ENCODE results near the gene KCNK10.

KCNK10 gene

GRCh38 chr14:88303041-88303440 lies 20.0 kb downstream of the KCNK10 start:
- DNase-seq, result no peak
- Mint-ChIP-seq H3K27ac (no peak overlapping the region), H3K36me3 (ENCODE audit: low read depth) (no peaks in the 10 kb centered on the region), H3K9me3 (no peaks in the 10 kb centered on the region), H3K4me1 (peaks cover 3% of the 10 kb centered on the region), H3K27me3 (peaks cover 28% of the 10 kb centered on the region), H3K4me3 (no peak overlapping the region)
- no peak for ATAC-seq

- DNase-seq (no peak), ATAC-seq (no peak)
- Mint-ChIP-seq H3K4me1 (peaks cover 3% of the 10 kb centered on the region), H3K36me3 (ENCODE audit: low read depth) (no peaks in the 10 kb centered on the region), H3K27ac (no peak overlapping the region), H3K4me3 (no peak overlapping the region), H3K27me3 (peaks cover 26% of the 10 kb centered on the region), H3K9me3 (no peaks in the 10 kb centered on the region)
Measured at GRCh38 chr14:88301381-88301780, 21.7 kb downstream of the KCNK10 start.

GRCh38 chr14:88300817-88301216 lies 22.3 kb downstream of the KCNK10 start:
- H3K9me3 Mint-ChIP-seq, result no peaks in the 10 kb centered on the region

GRCh38 chr14:88299865-88300530 lies 23.1 kb downstream of the KCNK10 start:
- H3K27me3 Mint-ChIP-seq, result peaks cover 26% of the 10 kb centered on the region
- peaks cover 3% of the 10 kb centered on the region for H3K4me1 Mint-ChIP-seq
- H3K36me3 Mint-ChIP-seq (ENCODE audit: low read depth), result no peaks in the 10 kb centered on the region
- DNase-seq (no peak), ATAC-seq (no peak)
- H3K9me3 Mint-ChIP-seq, result no peaks in the 10 kb centered on the region
- no peak overlapping the region for H3K27ac Mint-ChIP-seq
- no peak overlapping the region for H3K4me3 Mint-ChIP-seq

More at GRCh38 chr14:88300817-88301216, 22.3 kb downstream of the KCNK10 start:
- Mint-ChIP-seq H3K4me3 (no peak overlapping the region), H3K4me1 (peaks cover 3% of the 10 kb centered on the region), H3K27ac (no peak overlapping the region), H3K27me3 (peaks cover 26% of the 10 kb centered on the region), H3K36me3 (ENCODE audit: low read depth) (no peaks in the 10 kb centered on the region)
- ATAC-seq (no peak), DNase-seq (no peak)

- Mint-ChIP-seq H3K27ac (no peak overlapping the region), H3K9me3 (no peaks in the 10 kb centered on the region), H3K36me3 (ENCODE audit: low read depth) (no peaks in the 10 kb centered on the region), H3K4me3 (no peak overlapping the region), H3K27me3 (peaks cover 30% of the 10 kb centered on the region), H3K4me1 (peaks cover 3% of the 10 kb centered on the region)
- no peak for DNase-seq
- no peak for ATAC-seq
Measured at GRCh38 chr14:88297306-88297705, 25.8 kb downstream of the KCNK10 start.

GRCh38 chr14:88296351-88296750 lies 26.7 kb downstream of the KCNK10 start:
- Mint-ChIP-seq H3K27ac (no peak overlapping the region), H3K36me3 (ENCODE audit: low read depth) (no peaks in the 10 kb centered on the region), H3K4me1 (peaks cover 3% of the 10 kb centered on the region), H3K27me3 (peaks cover 22% of the 10 kb centered on the region), H3K4me3 (no peak overlapping the region), H3K9me3 (no peaks in the 10 kb centered on the region)
- DNase-seq, result no peak
- no peak for ATAC-seq

GRCh38 chr14:88289996-88290395 lies 33.1 kb downstream of the KCNK10 start:
- H3K4me1 Mint-ChIP-seq, result no peaks in the 10 kb centered on the region
- H3K9me3 Mint-ChIP-seq, result no peaks in the 10 kb centered on the region
- ATAC-seq (no peak), DNase-seq (no peak)
- peaks cover 9% of the 10 kb centered on the region for H3K27me3 Mint-ChIP-seq
- H3K4me3 Mint-ChIP-seq, result no peak overlapping the region
- H3K36me3 Mint-ChIP-seq (ENCODE audit: low read depth), result no peaks in the 10 kb centered on the region
- no peak overlapping the region for H3K27ac Mint-ChIP-seq

- H3K4me1 Mint-ChIP-seq, result no peaks in the 10 kb centered on the region
- no peaks in the 10 kb centered on the region for H3K9me3 Mint-ChIP-seq
- no peak overlapping the region for H3K27ac Mint-ChIP-seq
- H3K36me3 Mint-ChIP-seq (ENCODE audit: low read depth), result no peaks in the 10 kb centered on the region
- H3K27me3 Mint-ChIP-seq, result peaks cover 9% of the 10 kb centered on the region
- no peak overlapping the region for H3K4me3 Mint-ChIP-seq
- DNase-seq, result no peak
- no peak for ATAC-seq
Measured at GRCh38 chr14:88289234-88289633, 33.8 kb downstream of the KCNK10 start.

GRCh38 chr14:88286309-88286708 lies 36.8 kb downstream of the KCNK10 start:
- H3K36me3 Mint-ChIP-seq (ENCODE audit: low read depth), result no peaks in the 10 kb centered on the region
- DNase-seq (no peak), ATAC-seq (no peak)
- no peak overlapping the region for H3K27ac Mint-ChIP-seq
- H3K4me1 Mint-ChIP-seq, result no peaks in the 10 kb centered on the region
- H3K4me3 Mint-ChIP-seq, result no peak overlapping the region
- peaks cover 9% of the 10 kb centered on the region for H3K27me3 Mint-ChIP-seq
- H3K9me3 Mint-ChIP-seq, result no peaks in the 10 kb centered on the region

GRCh38 chr14:88281447-88281846 lies 41.6 kb downstream of the KCNK10 start:
- Mint-ChIP-seq H3K9me3 (no peaks in the 10 kb centered on the region), H3K4me1 (no peaks in the 10 kb centered on the region), H3K36me3 (ENCODE audit: low read depth) (no peaks in the 10 kb centered on the region), H3K27ac (no peak overlapping the region), H3K4me3 (no peak overlapping the region), H3K27me3 (peaks cover 11% of the 10 kb centered on the region)
- ATAC-seq, result no peak
- DNase-seq, result no peak

GRCh38 chr14:88276923-88277596 lies 46.0 kb downstream of the KCNK10 start:
- ATAC-seq (no peak), DNase-seq (no peak)
- H3K4me3 Mint-ChIP-seq, result no peak overlapping the region
- H3K27ac Mint-ChIP-seq, result no peak overlapping the region
- H3K9me3 Mint-ChIP-seq, result no peaks in the 10 kb centered on the region
- H3K4me1 Mint-ChIP-seq, result no peaks in the 10 kb centered on the region
- H3K27me3 Mint-ChIP-seq, result peaks cover 10% of the 10 kb centered on the region
- H3K36me3 Mint-ChIP-seq (ENCODE audit: low read depth), result no peaks in the 10 kb centered on the region

GRCh38 chr14:88272390-88273269 lies 50.4 kb downstream of the KCNK10 start:
- Mint-ChIP-seq H3K36me3 (ENCODE audit: low read depth) (no peaks in the 10 kb centered on the region), H3K4me3 (no peak overlapping the region), H3K9me3 (no peaks in the 10 kb centered on the region), H3K27me3 (peaks cover 14% of the 10 kb centered on the region), H3K4me1 (no peaks in the 10 kb centered on the region), H3K27ac (no peak overlapping the region)
- ATAC-seq, result no peak
- DNase-seq, result no peak

- H3K4me3 Mint-ChIP-seq, result no peak overlapping the region
- H3K4me1 Mint-ChIP-seq, result no peaks in the 10 kb centered on the region
- peaks cover 7% of the 10 kb centered on the region for H3K27me3 Mint-ChIP-seq
- no peak overlapping the region for H3K27ac Mint-ChIP-seq
- no peaks in the 10 kb centered on the region for H3K9me3 Mint-ChIP-seq
- DNase-seq (no peak), ATAC-seq (no peak)
- H3K36me3 Mint-ChIP-seq (ENCODE audit: low read depth), result no peaks in the 10 kb centered on the region
Measured at GRCh38 chr14:88271205-88271604, 51.9 kb downstream of the KCNK10 start.

GRCh38 chr14:88270776-88271175 lies 52.3 kb downstream of the KCNK10 start:
- ATAC-seq (no peak), DNase-seq (no peak)
- no peak overlapping the region for H3K27ac Mint-ChIP-seq
- peaks cover 7% of the 10 kb centered on the region for H3K27me3 Mint-ChIP-seq
- no peaks in the 10 kb centered on the region for H3K9me3 Mint-ChIP-seq
- H3K4me1 Mint-ChIP-seq, result no peaks in the 10 kb centered on the region
- no peaks in the 10 kb centered on the region for H3K36me3 Mint-ChIP-seq (ENCODE audit: low read depth)
- H3K4me3 Mint-ChIP-seq, result no peak overlapping the region
